ENCODE results near the gene RAMP2.

GRCh38 chr17:42797067-42798007 is 36.3 kb downstream of the RAMP2 start:
- TF ChIP-seq CTCF (IDR thresholded peaks at IDR 0.05) (no peak), ZFX (IDR thresholded peaks at IDR 0.05; ENCODE audit: borderline replicate concordance) (no peak)
